B cell (primary cell): Measurements from ENCODE around the gene RPTN. TPM values are rescaled to one million over a fixed set of nuclear protein-coding genes. Genes with fewer than 3 reads are reported as not detected.

Experiments used
- ATAC-seq: fragments of 200-7000 bp; cut with Tn5 transposase; one replicate; pipeline ENCODE4 v1.10.0; 2021; ENCODE audit warnings: low read depth, mild to moderate bottlenecking, moderate number of reproducible peaks, moderate library complexity
- CTCF ChIA-PET: fragments of 350-600 bp; sonication (Branson Sonifier 250); formaldehyde crosslinking; loops from one replicate; lab custom pipeline; 2021; ENCODE audit warnings: antibody characterized with exemption, inconsistent platforms; lab: Charles Lee
- POLR2A ChIA-PET: fragments of 350-600 bp; sonication (Branson Sonifier 250); formaldehyde crosslinking; loops from one replicate; lab custom pipeline; 2021; ENCODE audit warnings: antibody characterized with exemption; lab: Charles Lee
- DNase-seq: peaks from one replicate; pipeline ENCODE4 v3.0.0; 2013
- H2AFZ ChIP-seq: 2 replicates; pipeline ENCODE4 v1.6.1; 2012; ENCODE audit warnings: mild to moderate bottlenecking, low read depth, low read length; ENCODE audit not compliant: insufficient read depth, poor library complexity, severe bottlenecking
- H3K27ac ChIP-seq, 2 donors: 1 replicate in 1 of 2; 2 replicates in 1 of 2; pipeline ENCODE4 v1.5.1; 2012 to 2013; ENCODE audit warnings: low read length in 2 of 2, mild to moderate bottlenecking in 2 of 2, moderate library complexity in 1 of 2
- H3K27me3 ChIP-seq, 4 experiments: fragments of 200-600 bp in 1 of 4; sonication (generic) in 1 of 4; replicated peaks in 1 of 4; 1 replicate in 2 of 4; 2 replicates in 2 of 4; pipeline versions ENCODE4 v1.6.1 to v1.7.0; 2013 to 2016; ENCODE audit warnings: low read length in 3 of 4, mild to moderate bottlenecking in 2 of 4, mixed read lengths in 1 of 4, moderate library complexity in 1 of 4; ENCODE audit not compliant: insufficient read depth in 4 of 4, control insufficient read depth in 3 of 4; ENCODE audit errors: control extremely low read depth in 1 of 4
- H3K36me3 ChIP-seq, 2 experiments: replicated peaks in 1 of 2; 1 replicate in 1 of 2; 2 replicates in 1 of 2; pipeline versions ENCODE4 v1.6.1 to v1.7.1; 2013; ENCODE audit warnings: low read length in 1 of 2; ENCODE audit not compliant: insufficient read depth in 2 of 2, control insufficient read depth in 1 of 2; ENCODE audit errors: control extremely low read depth in 1 of 2, extremely low read depth in 1 of 2
- H3K4me1 ChIP-seq, 2 donors: fragments of 200-600 bp in 1 of 2; sonication (generic) in 1 of 2; 1 replicate in 1 of 2; 2 replicates in 1 of 2; pipeline versions ENCODE4 v1.5.1 to v1.6.1; 2013 to 2017; ENCODE audit warnings: low read length in 2 of 2; ENCODE audit not compliant: control insufficient read depth in 2 of 2, insufficient read depth in 2 of 2
- H3K4me2 ChIP-seq: replicated peaks from 2 replicates; pipeline ENCODE3; 2012; ENCODE audit warnings: mild to moderate bottlenecking, low read depth, low read length; ENCODE audit not compliant: poor library complexity, severe bottlenecking
- H3K4me3 ChIP-seq, 5 experiments: fragments of 200-600 bp in 1 of 5; sonication (generic) in 1 of 5; 1 replicate in 3 of 5; 2 replicates in 2 of 5; pipeline versions ENCODE4 v1.5.1 to v1.7.0; 2011 to 2016; ENCODE audit warnings: low read length in 4 of 5, mild to moderate bottlenecking in 4 of 5, low read depth in 2 of 5, control low read depth in 1 of 5, moderate library complexity in 1 of 5; ENCODE audit not compliant: insufficient read depth in 1 of 5; ENCODE audit errors: control extremely low read depth in 1 of 5, extremely low read depth in 1 of 5
- H3K79me2 ChIP-seq: fragments of 200-600 bp; sonication (generic); one replicate; pipeline ENCODE4 v1.6.0; 2016; ENCODE audit warnings: low read length; ENCODE audit not compliant: control insufficient read depth, insufficient read depth
- H3K9ac ChIP-seq: fragments of 200-600 bp; sonication (generic); 2 replicates; pipeline ENCODE4 v1.6.1; 2017; ENCODE audit warnings: mild to moderate bottlenecking, low read length, moderate library complexity
- H3K9me3 ChIP-seq, 3 donors: one replicate each; pipeline versions ENCODE4 v1.6.1 to v1.7.1; 2013; ENCODE audit warnings: low read length in 2 of 3; ENCODE audit not compliant: control insufficient read depth in 2 of 3, insufficient read depth in 1 of 3; ENCODE audit errors: control extremely low read depth in 1 of 3
- H4K20me1 ChIP-seq: 2 replicates; pipeline ENCODE4 v1.6.0; 2012; ENCODE audit warnings: mild to moderate bottlenecking, low read length; ENCODE audit not compliant: insufficient read depth, control insufficient read depth, poor library complexity, severe bottlenecking
- H3K27ac Mint-ChIP-seq: one replicate; pipeline ENCODE4 v1.8.0; 2021; ENCODE audit warnings: mixed read lengths
- H3K27me3 Mint-ChIP-seq: one replicate; pipeline ENCODE4 v1.8.0; 2021; ENCODE audit warnings: mixed read lengths
- H3K4me1 Mint-ChIP-seq: one replicate; pipeline ENCODE4 v1.8.0; 2021; ENCODE audit warnings: mixed read lengths
- H3K4me3 Mint-ChIP-seq: one replicate; pipeline ENCODE4 v1.8.0; 2021; ENCODE audit warnings: mixed read lengths
- H3K9me3 Mint-ChIP-seq: one replicate; pipeline ENCODE4 v1.8.0; 2022; ENCODE audit warnings: mixed read lengths; ENCODE audit not compliant: insufficient read depth
- EZH2 ChIP-seq: IDR thresholded peaks from 2 replicates; pipeline ENCODE4 v1.6.1; 2012; ENCODE audit warnings: borderline replicate concordance, low read depth, mild to moderate bottlenecking, moderate library complexity, low read length; ENCODE audit not compliant: insufficient read depth, poor library complexity, severe bottlenecking
- WGBS: methylation state at CpG from one replicate; pipeline ENCODE4 v1.1.5; 2013; ENCODE audit warnings: missing lambda C conversion rate; ENCODE audit not compliant: insufficient coverage; 5-methylcytosine and 5-hydroxymethylcytosine counted together
- intact Hi-C: fragments of 100-400 bp; cut with micrococcal nuclease; formaldehyde crosslinking; loops from one replicate; pipeline ENCODE4 v1.10.0; 2022
- polyA plus RNA-seq: library from polyadenylated mRNA; depleted of rRNA; stranded (reverse); fragments of >200 nt; gene quantifications from 2 replicates; pipeline ENCODE4 v1.2.3, GENCODE V29; 2012
- total RNA-seq, 2 donors: library from RNA; stranded (reverse); fragments of 120-200 nt in 1 of 2; gene quantifications; 1 replicate in 1 of 2; 2 replicates in 1 of 2; pipeline versions ENCODE4 v1.2.3 to v1.2.4, GENCODE V29; 2013 to 2022
- TF ChIP-seq, protein P1 (sequence below): fragments of 200-600 bp; IDR thresholded peaks from one replicate; pipeline ENCODE4 v1.8.0; 2022; ENCODE audit warnings: antibody characterized with exemption, mild to moderate bottlenecking

RPTN gene
- total and polyA plus RNA-seq, 2 donors (not counting 1 experiment from before 2014, with no cell fraction given) = not detected

DNA sequence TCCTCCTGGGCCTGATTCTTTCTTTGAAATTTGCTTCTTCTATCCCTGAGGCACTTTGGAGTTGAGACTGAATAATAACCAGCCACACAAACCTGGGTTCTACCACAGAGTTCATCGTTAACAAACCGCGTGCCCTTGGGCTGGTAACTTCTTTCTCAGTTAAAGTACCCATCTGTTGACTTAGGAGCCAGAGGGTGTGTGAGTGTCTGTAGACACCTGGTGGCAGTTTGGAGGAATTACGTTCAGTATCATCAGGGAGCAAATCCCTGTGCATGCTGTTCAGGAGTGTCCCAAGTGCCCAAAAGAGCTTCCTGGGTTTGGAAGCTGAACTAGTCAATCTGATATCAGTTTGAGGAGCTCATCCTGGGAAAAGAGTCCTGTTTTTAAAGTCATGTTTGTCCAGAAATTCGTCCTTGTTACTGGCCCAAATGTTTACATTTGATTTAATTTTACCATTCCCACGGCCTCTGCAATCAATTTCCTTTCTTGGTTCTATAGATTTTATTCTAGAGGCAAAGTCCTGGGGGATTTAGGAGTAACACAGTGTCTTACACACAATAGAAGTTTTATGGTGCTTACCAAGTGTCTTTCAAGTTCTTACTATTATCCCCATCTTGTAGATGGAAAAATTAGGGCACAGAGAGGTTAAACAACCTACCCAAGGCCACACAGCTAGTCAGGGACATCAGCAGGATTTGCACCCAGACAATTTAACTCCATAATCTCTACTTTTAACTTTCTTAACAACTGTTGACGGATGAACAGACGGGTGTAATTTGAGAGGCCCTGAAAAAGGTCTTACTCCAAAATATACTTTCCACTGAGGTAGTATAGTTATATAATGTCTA lies 26.7 kb upstream of the RPTN start:
- no peaks in the 10 kb centered on the region for H3K36me3 ChIP-seq
- H3K4me3 ChIP-seq = no peak overlapping the region
- ATAC-seq (peak; percentile 60), DNase-seq (peak; percentile 64)
- intact Hi-C loops = loop anchor here (1.0 kb wide), 1 partner anchor 43 kb away; no protein-coding TSS in a partner anchor
- H3K4me3 Mint-ChIP-seq = no peak overlapping the region
- POLR2A ChIA-PET = no interaction called here
- no peak overlapping the region for H3K9ac ChIP-seq
- 0% methylated on average over 1 of the region's 8 CpGs for WGBS
- H3K79me2 ChIP-seq = no peaks in the 10 kb centered on the region
- TF ChIP-seq, protein P1, sequence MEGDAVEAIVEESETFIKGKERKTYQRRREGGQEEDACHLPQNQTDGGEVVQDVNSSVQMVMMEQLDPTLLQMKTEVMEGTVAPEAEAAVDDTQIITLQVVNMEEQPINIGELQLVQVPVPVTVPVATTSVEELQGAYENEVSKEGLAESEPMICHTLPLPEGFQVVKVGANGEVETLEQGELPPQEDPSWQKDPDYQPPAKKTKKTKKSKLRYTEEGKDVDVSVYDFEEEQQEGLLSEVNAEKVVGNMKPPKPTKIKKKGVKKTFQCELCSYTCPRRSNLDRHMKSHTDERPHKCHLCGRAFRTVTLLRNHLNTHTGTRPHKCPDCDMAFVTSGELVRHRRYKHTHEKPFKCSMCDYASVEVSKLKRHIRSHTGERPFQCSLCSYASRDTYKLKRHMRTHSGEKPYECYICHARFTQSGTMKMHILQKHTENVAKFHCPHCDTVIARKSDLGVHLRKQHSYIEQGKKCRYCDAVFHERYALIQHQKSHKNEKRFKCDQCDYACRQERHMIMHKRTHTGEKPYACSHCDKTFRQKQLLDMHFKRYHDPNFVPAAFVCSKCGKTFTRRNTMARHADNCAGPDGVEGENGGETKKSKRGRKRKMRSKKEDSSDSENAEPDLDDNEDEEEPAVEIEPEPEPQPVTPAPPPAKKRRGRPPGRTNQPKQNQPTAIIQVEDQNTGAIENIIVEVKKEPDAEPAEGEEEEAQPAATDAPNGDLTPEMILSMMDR = peak; percentile 84
- TF ChIP-seq EZH2 = no peak
- peaks cover 26% of the 10 kb centered on the region for H3K27me3 Mint-ChIP-seq
- no peak overlapping the region for H3K27ac Mint-ChIP-seq
- peaks cover 7 to 11% of the 10 kb centered on the region in 2 donors for H3K4me1 ChIP-seq
- CTCF ChIA-PET = interaction anchor here (0.6 to 8.4 kb wide), 14 partner anchors 10 to 1951 kb away, joined by 3 to 138 read pairs (median 4); no protein-coding TSS in a partner anchor
- H3K27ac ChIP-seq = no peak overlapping the region
- peaks cover 6% of the 10 kb centered on the region for H3K4me1 Mint-ChIP-seq
- no peaks in the 10 kb centered on the region for H3K9me3 Mint-ChIP-seq
- H3K4me2 ChIP-seq = no peak overlapping the region
- H3K27me3 ChIP-seq = peaks cover 0 to 21% (median 2%) of the 10 kb centered on the region in 4 experiments
- H3K9me3 ChIP-seq = no peaks in the 10 kb centered on the region
- no peaks in the 10 kb centered on the region for H4K20me1 ChIP-seq
- no peak overlapping the region for H2AFZ ChIP-seq

DNA sequence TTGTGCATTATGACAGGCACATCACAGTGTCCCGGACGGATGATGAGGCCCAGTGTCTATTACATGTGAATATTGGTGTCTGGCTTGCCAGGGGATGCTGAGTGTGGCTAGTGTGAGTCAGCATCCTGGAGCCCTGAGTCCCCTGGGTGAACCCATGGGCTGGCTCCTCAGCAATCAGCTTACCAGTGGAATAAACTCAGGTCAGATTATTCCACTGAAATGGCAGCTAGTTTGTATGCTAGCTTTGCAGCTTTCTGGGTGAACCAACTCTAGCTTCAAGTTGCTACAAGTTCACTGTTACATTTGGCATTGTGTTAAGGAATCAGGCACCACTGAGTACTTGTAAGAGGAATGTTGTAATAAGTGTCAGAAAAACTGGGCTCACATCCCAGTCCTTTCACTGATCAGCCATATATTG lies 23.9 kb upstream of the RPTN start:
- POLR2A ChIA-PET = no interaction called here
- Histone ChIP-seq H3K79me2 (no peaks in the 10 kb centered on the region), H3K27ac (no peak overlapping the region), H3K9ac (no peak overlapping the region), H3K4me3 (no peak overlapping the region), H3K4me2 (no peak overlapping the region), H2AFZ (no peak overlapping the region), H3K4me1 (no peaks in the 10 kb centered on the region), H3K9me3 (no peaks in the 10 kb centered on the region), H3K36me3 (no peaks in the 10 kb centered on the region), H3K27me3 (peaks cover 0 to 17% (median 2%) of the 10 kb centered on the region in 4 experiments), H4K20me1 (no peaks in the 10 kb centered on the region)
- Mint-ChIP-seq H3K27me3 (peaks cover 31% of the 10 kb centered on the region), H3K4me1 (peaks cover 1% of the 10 kb centered on the region), H3K9me3 (no peaks in the 10 kb centered on the region), H3K27ac (no peak overlapping the region), H3K4me3 (no peak overlapping the region)
- intact Hi-C loops = no loop called here
- WGBS = 100% methylated on average over 2 of the region's 2 CpGs
- DNase-seq (no peak), ATAC-seq (no peak)
- TF ChIP-seq, protein P1 = no peak
- no peak for TF ChIP-seq EZH2
- CTCF ChIA-PET = interaction anchor here (0.7 to 8.4 kb wide), 4 partner anchors 8 to 276 kb away, joined by 3 to 138 read pairs (median 67); no protein-coding TSS in a partner anchor
